Upper lobe of left lung (tissue), 4 donors: ENCODE data around the gene SRL.

Experiments
- CTCF ChIP-seq, 6 experiments: fragments of 450-650 bp in 4 of 6; fragments of 200-600 bp in 2 of 6; sonication (generic) in 2 of 6; IDR thresholded peaks; one replicate each; pipeline ENCODE4 v1.5.1; 2016 to 2019; ENCODE audit warnings: antibody characterized with exemption in 6 of 6
- EP300 ChIP-seq, 4 donors: sonication (generic); formaldehyde crosslinking; IDR thresholded peaks; one replicate each; pipeline ENCODE4 v1.5.1; 2017; ENCODE audit warnings: antibody characterized with exemption in 4 of 4, control low read depth in 2 of 4
- POLR2A ChIP-seq, 4 donors: fragments of 450-650 bp; IDR thresholded peaks; one replicate each; pipeline ENCODE4 v1.5.1; 2016 to 2017; ENCODE audit warnings: antibody characterized with exemption in 4 of 4, mild to moderate bottlenecking in 2 of 4
- POLR2AphosphoS5 ChIP-seq, 2 donors: sonication (generic); formaldehyde crosslinking; IDR thresholded peaks; one replicate each; pipeline ENCODE4 v1.5.1; 2017; ENCODE audit warnings: antibody characterized with exemption in 2 of 2

- TF ChIP-seq CTCF (IDR thresholded peaks at IDR 0.05), result no peak
- no peak for TF ChIP-seq POLR2A (IDR thresholded peaks at IDR 0.05)
- TF ChIP-seq POLR2AphosphoS5 (IDR thresholded peaks at IDR 0.05), result no peak
- TF ChIP-seq EP300 (IDR thresholded peaks at IDR 0.05), result no peak
Observed at GRCh38 chr16:4231886-4232285, 10.0 kb downstream of the SRL start.
